ENCODE measurements around the gene IL17RD. TPM values are rescaled to one million over a fixed set of nuclear protein-coding genes. Genes with fewer than 3 reads are reported as not detected.

IL17RD gene
- total and polyA plus RNA-seq, 10 of the 15 experiments (the other 5 are each of a cell fraction or from before 2014, with no cell fraction given): 0.01 to 0.08 (median 0.04) TPM; not detected in 3

- no peak for TF ChIP-seq TARDBP (IDR thresholded peaks at IDR 0.05; ENCODE audit: borderline replicate concordance)
- TF ChIP-seq ZNF592 (IDR thresholded peaks at IDR 0.05): peak; percentile 37; the same call in 1 of the 2 replicates
- TF ChIP-seq NRF1 (conservative IDR thresholded peaks at IDR 0.05; ENCODE audit: low read depth, low read length): no peak
- TF ChIP-seq BRCA1 (IDR thresholded peaks at IDR 0.05; ENCODE audit: low read depth, low read length): no peak
- 0 out of 2 replicates have a peak, but pooled peaks have one; percentile 29 for TF ChIP-seq NKRF (conservative IDR thresholded peaks at IDR 0.05)
- no peak for TF ChIP-seq HCFC1 (IDR thresholded peaks at IDR 0.05; ENCODE audit: low read length)
- TF ChIP-seq ZNF622 (IDR thresholded peaks at IDR 0.05): no peak
- no peak for TF ChIP-seq E2F4 (IDR thresholded peaks at IDR 0.05; ENCODE audit: low read depth, low read length)
- no peak for TF ChIP-seq SMAD5 (IDR thresholded peaks at IDR 0.05; ENCODE audit: low read depth)
- TF ChIP-seq MLLT1 (IDR thresholded peaks at IDR 0.05): no peak
- TF ChIP-seq MXI1 (IDR thresholded peaks at IDR 0.05; ENCODE audit: low read depth, low read length): no peak
- no peak for TF ChIP-seq ELK1 (IDR thresholded peaks at IDR 0.05; ENCODE audit: low read depth, low read length)
- TF ChIP-seq SPI1 (IDR thresholded peaks at IDR 0.05; ENCODE audit: borderline replicate concordance, insufficient read depth, low read depth, low read length): no peak
- no peak; a peak in 1 of 4 replicates for TF ChIP-seq BHLHE40 (IDR thresholded peaks at IDR 0.05; ENCODE audit: borderline replicate concordance in 1 of 2, low read depth in 2 of 2, low read length in 1 of 2)
- no peak for TF ChIP-seq CHD4 (IDR thresholded peaks at IDR 0.05)
- no peak for TF ChIP-seq ZNF24 (IDR thresholded peaks at IDR 0.05)
- TF ChIP-seq IKZF2 (IDR thresholded peaks at IDR 0.05): 0 out of 4 replicates have a peak, but pooled peaks of 1 of the 2 experiments have one; percentile 13
- no peak for TF ChIP-seq FOXM1 (IDR thresholded peaks at IDR 0.05; ENCODE audit: low read depth, low read length)
- TF ChIP-seq EGR1 (IDR thresholded peaks at IDR 0.05; ENCODE audit: borderline replicate concordance in 1 of 2, low read depth in 2 of 2, low read length in 2 of 2): peak in 1 of 2 experiments; percentile 58; a peak in 1 of 3 replicates
These were observed 86.3 kb downstream of the IL17RD start (continued) for GRCh38 chr3:57078635-57079473.

Data from GM12878 (cell line).